GM12892 (cell line): ENCODE data around the gene LGR6.

Experiments
- DNase-seq: peaks from one replicate; pipeline ENCODE4 v3.0.0; 2011; ENCODE audit not compliant: insufficient read length
- FAIRE-seq: peaks from 2 replicates; lab custom pipeline; 2011; peaks lifted over from hg19 to GRCh38; lab: Jason Lieb, UNC
- POLR2A ChIP-seq: IDR thresholded peaks from 2 replicates; pipeline ENCODE4 v1.6.1; 2011; ENCODE audit warnings: low read depth, low read length, control low read depth
- POLR2AphosphoS5 ChIP-seq: IDR thresholded peaks from 2 replicates; pipeline ENCODE4 v1.6.1; 2011; ENCODE audit warnings: low read depth, low read length, control low read depth
- TAF1 ChIP-seq: IDR thresholded peaks from 2 replicates; pipeline ENCODE4 v1.6.1; 2011; ENCODE audit warnings: low read depth, mild to moderate bottlenecking, control low read depth, low read length, borderline replicate concordance

LGR6 gene

GRCh38 chr1:202212787-202213186 is 19.2 kb downstream of the LGR6 start:
- FAIRE-seq = no peak
- TF ChIP-seq POLR2AphosphoS5 (no peak), TAF1 (no peak), POLR2A (no peak)

DNA sequence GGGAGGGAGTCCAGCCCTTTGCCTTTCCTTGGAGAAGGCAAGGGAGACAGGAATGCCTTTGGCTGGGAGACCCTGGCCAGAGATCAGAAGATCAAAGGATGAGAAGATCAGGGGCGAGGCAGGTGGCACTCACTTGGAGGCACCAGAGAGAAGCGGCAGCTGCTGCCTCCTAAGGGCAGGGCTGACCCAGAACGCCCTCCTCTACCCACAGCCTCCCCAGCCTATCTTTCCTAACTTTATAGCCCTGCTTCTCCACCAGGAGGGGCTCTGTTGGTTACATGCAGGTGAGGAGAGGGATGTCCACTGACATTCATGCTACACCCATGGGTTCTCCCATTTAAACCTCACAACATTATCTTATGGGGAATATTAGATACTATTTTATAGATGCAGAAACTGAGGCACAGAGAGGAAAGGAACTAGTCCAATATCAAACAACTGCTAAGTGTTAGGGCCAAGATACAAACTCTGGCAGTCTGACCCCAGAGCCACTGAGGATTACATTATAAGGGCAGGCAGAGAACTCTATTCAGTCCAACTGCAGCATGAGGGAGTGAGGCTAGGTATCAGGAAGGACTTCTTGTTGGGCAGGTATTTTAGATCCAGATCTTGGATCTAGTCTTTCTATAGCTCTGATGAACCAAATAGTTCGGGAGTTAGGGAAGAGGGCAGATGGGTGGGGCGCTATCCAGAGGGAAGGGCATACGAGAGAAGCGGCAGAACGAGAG is 19.9 kb downstream of the LGR6 start:
- TF ChIP-seq POLR2A (no peak), TAF1 (no peak), POLR2AphosphoS5 (no peak)

More at GRCh38 chr1:202212787-202213186, 19.2 kb downstream of the LGR6 start:
- no peak for DNase-seq

GRCh38 chr1:202214089-202214843 is 20.7 kb downstream of the LGR6 start:
- DNase-seq (no peak), FAIRE-seq (no peak)
- TF ChIP-seq POLR2AphosphoS5 (no peak), TAF1 (no peak), POLR2A (no peak)

More for the DNA sequence above, 19.9 kb downstream of the LGR6 start:
- no peak for FAIRE-seq
- no peak for DNase-seq

DNA sequence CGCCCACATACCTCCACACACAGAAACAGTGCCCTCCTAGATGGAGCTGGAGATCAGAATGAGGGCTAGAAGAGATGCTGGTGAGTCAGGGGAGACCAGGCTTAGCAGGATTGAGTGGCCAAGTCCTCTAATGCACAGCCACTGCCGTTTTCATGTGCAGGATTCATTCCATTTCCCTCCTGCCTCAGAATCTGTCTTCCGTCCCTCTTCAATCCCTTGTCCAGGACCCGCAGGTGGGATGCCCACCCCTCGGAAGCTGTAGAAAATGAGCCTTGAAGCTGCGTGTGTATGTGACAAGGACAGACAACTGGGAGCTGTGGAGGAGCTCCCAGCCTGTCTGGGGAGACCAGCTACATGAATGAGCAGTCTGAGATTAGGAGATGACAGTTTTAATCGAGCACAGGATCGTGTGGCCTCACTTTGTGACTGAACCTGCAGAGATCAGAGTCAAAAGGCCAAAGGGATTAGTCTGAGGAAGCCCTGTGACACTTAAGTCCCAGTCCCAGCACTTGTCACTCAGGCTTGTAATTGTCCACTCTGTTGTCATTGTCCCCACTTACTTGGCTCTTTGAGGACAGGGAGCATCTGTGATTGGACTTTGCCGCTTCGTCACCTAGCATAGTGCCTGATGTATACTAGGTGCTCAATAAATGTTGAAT is 22.0 kb downstream of the LGR6 start:
- no peak for FAIRE-seq
- no peak for DNase-seq
- TF ChIP-seq POLR2AphosphoS5 (no peak), TAF1 (no peak), POLR2A (no peak)

DNA sequence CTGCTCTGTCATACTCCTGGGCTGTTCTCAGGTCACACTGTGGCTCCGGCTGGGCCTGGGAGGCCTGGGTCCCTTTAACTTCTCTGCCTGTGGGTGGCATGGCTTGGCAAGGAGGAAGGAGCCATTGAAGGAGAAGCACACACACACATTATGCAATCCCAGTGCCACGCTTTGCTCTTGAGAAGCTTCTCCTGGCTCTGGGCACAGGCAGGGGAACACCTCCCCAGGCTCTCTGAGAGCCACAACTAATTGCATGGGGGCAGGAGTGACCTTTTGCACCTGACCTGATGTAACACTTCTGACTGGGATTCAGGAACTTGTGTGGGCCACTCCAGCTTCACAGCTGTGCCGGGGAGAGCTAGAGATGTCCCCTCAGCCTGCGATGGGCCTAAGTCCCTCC is 23.1 kb downstream of the LGR6 start:
- no peak for FAIRE-seq
- TF ChIP-seq POLR2AphosphoS5 (no peak), TAF1 (no peak), POLR2A (no peak)
- DNase-seq = no peak

DNA sequence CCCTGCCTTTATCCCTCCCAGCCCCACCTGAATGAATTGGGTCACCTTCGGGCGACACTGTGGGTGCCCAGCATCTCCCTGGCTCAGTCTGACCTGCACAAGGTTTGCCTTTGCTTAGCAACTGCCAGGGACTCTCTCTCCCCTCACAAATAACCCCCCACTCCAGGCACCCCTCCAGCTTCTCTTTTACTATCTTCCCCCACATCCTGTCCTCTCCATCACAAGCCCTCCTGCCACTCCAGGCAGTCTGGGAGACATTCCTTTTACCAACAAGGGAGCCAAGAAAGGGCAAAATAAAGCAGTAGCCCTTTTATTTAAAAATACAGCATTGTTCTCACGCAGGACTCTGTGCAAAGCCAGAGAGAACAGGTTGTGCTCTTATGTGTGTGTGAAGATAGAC is 23.9 kb downstream of the LGR6 start:
- no peak for TF ChIP-seq POLR2A
- TF ChIP-seq POLR2AphosphoS5 = no peak
- no peak for TF ChIP-seq TAF1
- FAIRE-seq = no peak
- DNase-seq = no peak

DNA sequence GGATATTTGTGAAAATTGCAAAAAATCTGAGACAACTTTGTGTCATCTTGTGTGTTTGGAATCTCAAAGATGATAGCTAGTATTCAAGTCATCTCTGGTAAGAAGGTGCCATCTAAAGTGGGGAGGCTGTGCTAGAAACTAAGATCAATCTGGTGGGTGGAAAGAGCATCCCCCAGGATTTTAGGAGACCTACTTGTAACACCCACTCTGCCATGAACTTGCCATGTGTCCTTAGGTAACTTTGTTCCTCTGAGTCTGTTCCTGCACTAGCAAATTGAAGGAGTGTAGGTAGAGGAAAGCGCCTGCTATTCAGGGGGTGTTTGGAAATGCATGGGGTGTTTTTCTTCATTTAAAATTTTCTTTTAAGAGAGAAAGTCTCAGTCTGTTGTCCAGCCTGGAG is 24.4 kb downstream of the LGR6 start:
- FAIRE-seq (no peak), DNase-seq (no peak)
- no peak for TF ChIP-seq POLR2AphosphoS5

- DNase-seq = no peak
- TF ChIP-seq TAF1 = no peak
- TF ChIP-seq POLR2AphosphoS5 = no peak
- no peak for TF ChIP-seq POLR2A
- no peak for FAIRE-seq
Measured at GRCh38 chr1:202220733-202221132, 27.1 kb downstream of the LGR6 start.

DNA sequence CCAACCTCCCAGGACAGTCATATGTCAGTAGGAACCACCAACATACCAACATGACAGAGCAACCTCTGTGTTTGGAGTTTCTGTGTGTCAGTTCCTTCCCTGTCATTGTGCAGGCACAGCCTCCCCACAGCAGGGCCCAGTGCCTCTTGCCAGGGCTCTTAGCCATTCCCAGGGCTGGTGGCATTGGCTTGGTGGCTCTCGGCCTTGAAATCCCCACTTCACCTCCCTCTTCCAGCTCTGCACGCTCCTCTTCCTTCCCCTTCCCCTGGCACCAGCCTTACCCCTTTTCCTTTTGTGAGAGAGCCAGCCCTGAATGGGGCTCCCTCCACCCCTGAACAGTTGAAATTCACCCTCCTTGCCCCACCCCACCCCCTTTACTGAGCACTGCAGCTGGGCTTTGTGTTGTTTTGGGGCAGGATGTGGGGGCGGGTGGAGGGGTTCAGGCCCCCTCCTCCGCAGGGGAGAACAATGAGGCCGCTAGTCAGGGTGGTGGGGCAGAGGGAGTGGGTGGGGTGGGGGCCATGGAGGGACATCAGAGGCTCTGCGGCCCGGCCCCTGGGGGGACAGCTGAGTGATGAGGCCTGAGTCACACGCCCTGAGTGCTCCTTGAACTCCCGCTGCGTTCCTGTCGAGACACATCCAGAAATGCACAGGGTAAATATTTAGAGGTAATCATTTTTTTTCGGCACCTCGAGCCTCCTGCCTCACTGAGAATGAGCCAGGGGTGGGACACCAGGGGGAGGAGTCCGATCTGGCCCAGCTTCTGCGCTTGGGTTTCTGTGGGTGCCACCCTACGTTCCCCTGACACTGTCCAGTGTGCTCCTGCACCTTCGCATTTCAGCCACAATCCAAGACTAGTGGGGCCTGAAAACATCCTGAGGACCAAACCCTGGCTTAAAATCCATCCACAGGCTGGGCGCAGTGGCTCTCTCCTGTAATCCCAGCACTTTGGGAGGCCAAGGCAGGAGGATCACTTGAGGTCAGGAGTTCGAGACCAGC is 28.6 kb downstream of the LGR6 start:
- DNase-seq (no peak), FAIRE-seq (no peak)
- TF ChIP-seq TAF1 (no peak), POLR2A (no peak), POLR2AphosphoS5 (no peak)

- FAIRE-seq (no peak), DNase-seq (no peak)
- no peak for TF ChIP-seq POLR2AphosphoS5
- TF ChIP-seq POLR2A = no peak
Measured at GRCh38 chr1:202223121-202223860, 29.7 kb downstream of the LGR6 start.
